Ramos (cell line): ENCODE measurements around the gene ITGB6.

Experiments used
- in situ Hi-C: fragments of 300-500 bp; cut with MboI; formaldehyde crosslinking; loops from one replicate; pipeline ENCODE4 v1.14.3; 2022; ENCODE audit warnings: low sequenced_read_pairs; ENCODE audit not compliant: unreplicated experiment

ITGB6 gene

DNA sequence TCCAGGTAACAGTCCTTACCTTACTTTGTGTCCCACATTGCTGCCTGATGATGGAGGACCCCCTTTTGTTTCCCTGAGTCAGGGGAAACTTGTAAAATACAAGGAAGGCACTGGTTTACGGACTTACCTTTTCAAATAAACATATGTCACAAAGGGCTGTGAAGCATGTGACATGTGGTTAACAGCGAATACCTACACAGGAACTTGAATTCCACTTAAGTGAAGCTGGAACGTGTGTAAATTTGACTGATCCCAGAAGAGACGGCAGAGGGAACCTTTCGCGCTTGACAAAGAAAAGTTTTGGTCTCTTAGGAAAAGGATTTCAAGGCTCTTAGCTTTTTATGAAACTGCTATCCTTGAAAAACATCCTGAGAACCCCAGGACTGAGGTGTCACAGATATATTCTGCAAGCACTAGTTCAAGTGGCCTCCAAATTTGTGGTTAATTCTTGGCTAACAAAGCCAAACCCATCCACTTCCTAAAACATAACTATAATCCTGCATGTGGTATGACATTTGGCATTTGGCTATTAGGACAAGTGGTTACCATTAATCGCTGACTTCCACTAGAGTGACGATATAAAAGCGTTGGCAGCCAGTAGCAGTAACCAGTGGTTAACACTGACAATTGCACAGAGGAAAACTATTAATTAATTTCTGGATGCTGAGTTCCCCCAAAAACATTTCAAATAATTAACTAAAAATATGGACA is 55.6 kb downstream of the ITGB6 start:
- in situ Hi-C loops = no loop called here

DNA sequence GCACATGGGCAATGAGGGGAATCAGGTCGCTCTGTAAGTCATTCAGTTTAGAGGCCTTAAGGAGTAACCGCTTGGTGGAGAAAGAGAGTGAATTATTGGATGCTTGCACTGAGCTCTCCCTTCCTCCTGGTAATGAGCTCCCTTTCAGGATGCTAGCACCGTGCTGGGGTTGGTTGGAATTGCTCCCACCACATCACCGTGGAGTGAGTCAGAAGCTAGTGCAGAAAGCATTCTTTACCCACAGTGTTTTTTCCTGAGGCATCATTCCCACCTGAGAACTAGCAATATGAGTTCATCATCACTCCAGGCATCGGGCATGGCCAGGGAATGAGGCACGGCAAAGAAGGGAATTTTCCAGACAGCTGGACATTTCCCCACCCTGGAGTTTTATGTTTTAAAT is 57.6 kb downstream of the ITGB6 start:
- in situ Hi-C loops = no loop called here

DNA sequence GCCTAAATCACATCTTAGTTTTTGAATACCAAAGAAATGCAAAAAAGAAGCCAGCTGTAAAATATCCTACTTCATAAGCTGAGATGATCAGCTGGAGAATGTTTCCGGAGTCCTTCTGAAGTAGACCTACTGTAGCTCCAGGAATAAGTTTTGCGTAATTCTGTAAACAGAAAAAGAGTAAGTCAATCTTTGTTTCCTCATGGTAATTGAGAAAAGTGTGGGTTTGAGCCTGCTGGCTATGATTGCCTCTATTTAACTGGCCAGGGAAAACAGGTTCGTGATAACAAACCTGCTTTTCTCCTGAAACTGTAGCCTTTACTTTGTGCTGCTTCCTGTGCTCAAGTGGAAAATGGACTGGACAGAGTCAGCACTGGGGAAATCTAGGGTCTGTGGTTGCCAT is 58.2 kb downstream of the ITGB6 start:
- in situ Hi-C loops = no loop called here

DNA sequence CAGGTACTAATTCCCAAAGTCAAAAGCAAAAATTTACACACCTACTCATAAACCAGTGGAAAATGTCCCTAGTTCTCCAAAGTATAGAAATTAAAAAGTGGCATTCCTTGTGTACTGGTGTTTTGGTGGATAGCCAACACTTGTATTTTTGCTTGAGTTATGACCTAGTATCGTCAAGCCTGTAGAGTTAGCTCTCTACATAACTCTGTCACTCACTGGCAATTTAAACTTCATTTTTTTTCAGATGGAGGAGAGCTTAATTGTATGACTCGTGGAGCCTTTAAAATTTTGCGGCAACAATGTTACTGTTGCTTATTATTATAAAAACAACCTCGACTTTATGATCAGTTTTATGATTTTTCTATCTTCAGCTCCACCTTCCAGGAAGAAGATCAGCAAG is 58.7 kb downstream of the ITGB6 start:
- in situ Hi-C loops = no loop called here

DNA sequence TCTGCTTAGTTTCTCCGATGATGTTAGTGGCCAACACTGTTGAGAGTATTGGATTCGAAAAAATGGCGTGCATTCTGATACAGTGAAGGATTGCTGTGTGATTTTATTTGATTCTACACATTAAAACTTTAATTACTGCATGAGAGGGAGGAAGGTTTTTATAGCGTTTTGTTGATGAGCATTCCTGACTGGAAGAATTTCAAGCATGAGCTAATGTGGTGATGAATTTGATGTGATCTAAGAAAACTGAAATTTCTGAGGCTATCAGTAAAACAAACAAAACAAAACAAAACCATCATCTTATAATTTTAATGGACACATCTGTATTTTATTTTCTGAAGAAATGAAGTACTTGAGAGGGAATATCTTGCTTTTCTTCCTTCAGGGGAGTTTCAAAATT is 59.6 kb downstream of the ITGB6 start:
- in situ Hi-C loops = no loop called here

DNA sequence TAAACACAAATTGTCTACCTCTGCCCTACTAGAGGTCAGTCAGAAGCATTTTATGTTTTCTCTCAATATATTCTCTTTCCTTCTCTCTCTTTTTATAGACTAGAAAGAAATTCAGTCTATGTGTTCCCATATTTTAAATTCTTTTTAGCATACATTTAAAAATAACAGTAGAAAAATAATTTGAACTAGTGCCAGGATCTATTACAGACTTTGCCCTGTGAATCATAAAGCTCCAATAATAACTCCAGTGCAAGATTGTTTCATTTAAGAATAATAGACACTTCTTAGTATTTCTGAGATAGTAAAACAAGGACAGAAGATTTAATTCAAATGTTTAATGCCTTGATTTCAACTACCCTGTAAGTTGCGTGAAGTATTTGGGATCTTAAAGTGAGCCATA is 60.1 kb downstream of the ITGB6 start:
- in situ Hi-C loops = no loop called here

DNA sequence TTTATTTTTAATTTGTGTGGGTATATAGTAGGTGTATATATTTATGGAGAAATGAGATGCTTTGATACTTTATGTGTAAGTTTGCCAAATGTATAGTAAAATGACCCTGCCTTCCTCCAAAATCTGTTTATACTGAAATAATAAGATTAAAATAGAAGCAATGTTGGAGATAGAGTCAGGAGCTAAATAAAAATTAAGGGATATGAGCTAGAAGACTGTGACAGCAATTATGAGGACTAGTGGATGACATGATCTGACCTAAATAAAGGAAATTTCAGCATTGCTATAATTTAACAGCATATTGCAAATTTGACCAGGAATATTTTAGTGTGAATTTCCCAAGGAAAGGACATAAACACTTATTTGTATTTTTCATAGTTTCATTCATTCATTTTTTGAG is 60.7 kb downstream of the ITGB6 start:
- in situ Hi-C loops = no loop called here

DNA sequence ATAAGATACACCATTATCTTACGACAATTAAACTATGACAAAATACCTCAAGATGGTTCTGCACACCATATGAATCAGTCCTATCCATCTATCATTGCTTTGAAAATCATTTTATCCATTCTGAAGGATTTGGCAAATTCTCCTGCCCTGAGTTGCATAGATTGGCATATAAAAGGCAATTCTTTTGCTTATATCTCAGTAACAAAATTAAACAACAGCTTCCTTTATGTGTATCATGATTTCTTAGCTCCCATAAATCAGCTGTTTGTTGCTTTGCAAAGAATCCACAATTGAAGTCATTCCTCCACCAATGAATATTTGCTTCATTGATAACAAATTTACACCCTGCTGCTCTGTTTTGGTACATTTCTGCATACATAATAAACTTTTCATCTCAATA is 61.7 kb downstream of the ITGB6 start:
- in situ Hi-C loops = no loop called here

DNA sequence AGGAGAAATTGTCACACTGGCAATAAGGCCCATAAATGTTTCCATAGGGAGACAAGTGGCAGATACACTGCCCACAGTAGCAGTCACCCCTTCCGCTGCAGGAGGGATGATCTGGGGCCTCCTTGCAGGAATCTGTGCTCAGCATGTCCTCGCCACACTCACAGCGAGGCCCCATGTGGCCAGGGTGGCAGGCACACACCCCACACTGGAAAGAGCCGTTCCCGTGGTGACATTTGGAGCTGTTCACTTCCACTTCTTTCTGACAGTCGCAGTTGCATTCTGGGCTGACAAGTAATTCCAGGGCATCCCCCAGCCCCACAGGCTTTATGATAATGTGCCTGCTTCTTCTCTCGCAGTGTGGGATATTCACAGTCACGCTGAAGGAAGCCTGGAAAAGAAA is 62.6 kb downstream of the ITGB6 start:
- in situ Hi-C loops = no loop called here

DNA sequence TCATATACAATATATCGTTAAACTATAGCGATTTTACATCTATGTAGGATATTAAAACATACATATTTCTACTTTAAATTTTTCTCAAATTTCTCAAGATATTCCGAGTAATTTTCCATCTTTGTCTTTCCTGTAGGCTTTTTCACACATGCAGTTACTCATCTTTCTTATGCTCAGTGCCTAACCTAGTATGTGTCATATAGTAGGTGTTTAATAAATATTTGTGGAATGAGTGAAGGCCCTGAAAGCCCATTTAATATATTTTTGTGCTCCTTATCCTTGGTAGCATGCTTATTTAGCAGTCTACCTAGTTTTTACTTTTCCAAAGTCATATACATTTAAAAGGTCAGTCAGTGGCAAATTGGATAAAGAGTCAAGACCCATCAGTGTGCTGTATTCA is 67.3 kb downstream of the ITGB6 start:
- in situ Hi-C loops = no loop called here

DNA sequence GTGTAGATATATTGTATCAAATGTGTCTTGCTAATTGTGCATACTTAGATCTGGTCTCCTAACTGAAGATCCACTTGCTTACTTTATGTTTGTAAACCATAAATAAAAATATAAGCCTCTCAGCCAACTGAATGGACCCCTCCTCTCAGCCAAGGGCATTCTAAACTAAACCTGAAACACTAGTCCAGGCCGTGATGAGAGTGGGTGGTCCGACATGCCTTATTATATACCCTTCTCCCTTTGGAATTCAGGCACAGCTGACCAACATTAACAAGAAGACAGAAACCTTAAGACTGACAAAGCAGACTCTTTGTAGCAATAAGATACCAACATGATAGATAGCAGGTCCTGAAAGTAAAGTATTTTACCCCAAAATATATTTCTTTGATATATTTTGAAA is 73.3 kb downstream of the ITGB6 start:
- in situ Hi-C loops = no loop called here

DNA sequence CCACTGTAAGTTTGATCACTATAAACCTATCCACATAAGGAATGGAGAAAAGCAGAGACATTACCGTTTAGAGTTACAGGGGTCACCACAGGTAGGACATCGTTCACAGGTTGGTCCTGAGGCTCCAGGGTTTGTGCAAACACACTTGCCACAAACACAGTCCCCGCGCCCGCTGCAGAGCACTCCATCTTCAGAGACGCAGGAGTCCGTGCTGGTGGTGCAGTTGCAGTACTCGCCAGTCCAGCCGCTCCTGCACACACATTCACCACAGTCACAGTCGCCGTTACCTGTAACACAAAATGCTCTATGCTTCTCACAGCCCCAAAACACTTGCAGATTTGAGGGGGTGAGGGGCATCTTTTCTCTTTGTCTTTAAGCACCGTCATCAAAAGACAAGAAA is 73.8 kb downstream of the ITGB6 start:
- in situ Hi-C loops = no loop called here

DNA sequence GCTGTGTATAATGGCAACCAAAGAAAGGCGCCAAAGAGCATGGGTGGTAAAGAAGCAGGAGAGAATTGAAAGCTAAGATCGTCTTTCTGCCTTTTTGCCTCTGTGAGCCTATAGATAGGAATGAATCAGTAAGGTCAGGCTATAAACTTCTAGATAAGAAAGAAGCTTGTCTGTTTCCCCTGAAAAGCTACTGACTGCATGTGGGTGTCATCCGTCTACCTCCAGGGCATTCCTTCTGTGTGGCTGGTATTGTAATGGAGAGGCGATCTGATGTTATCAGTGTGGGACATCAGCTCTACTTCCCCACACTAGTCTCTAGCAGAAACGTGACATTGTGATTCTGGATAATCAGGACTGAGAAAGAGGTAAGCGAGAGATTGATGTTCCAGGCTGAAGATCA is 74.2 kb downstream of the ITGB6 start:
- in situ Hi-C loops = no loop called here

DNA sequence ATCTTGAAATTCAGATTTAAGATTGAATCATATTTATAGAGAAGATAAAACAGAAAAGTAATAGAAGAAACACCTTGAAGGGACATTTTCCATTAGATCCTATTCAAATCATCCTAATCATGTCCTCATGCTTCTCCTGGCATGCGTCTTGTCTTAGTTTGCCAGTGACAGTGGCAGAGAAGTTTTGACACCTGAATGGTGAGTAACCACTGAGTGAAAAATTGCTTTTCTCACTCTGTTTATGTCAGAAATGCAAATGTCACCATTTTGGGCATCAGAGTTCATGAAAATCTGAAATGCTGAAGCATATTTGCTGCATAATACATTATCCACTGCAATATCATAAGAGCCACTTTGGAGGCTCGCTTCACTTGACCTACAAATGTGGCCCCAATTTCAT is 74.7 kb downstream of the ITGB6 start:
- in situ Hi-C loops = no loop called here

DNA sequence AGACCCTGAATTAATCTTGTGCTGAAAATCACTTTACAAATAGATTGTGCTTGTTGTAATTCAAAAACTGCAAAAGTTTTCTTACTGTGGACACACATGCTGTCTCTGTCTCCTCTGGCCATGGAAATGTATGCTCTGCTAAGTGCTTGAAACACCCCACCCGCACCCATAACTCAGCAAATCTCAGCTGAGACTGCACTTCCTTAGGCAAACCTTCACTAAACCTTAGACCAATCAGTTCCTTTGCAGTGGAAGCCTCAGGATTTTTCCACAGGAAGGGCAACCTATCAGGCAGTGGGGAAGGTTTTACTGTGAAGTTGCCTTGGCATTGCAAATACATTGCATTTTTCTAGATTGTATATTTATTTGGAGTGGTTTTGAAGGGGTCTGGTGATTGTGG is 75.5 kb downstream of the ITGB6 start:
- in situ Hi-C loops = loop anchor here (25.0 kb wide), 1 partner anchor 863 kb away; no protein-coding TSS in a partner anchor

DNA sequence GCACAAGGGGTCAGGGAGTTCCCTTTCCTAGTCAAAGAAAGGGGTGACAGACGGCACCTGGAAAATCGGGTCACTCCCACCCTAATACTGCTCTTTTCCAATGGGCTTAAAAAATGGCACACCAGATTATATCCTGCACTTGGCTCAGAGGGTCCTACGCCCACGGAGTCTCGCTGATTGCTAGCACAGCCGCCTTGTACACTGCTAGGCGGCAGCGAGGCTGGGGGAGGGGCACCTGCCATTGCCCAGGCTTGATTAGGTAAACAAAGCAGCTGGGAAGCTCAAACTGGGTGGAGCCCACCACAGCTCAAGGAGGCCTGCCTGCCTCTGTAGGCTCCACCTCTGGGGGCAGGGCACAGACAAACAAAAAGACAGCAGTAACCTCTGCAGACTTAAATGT is 85.4 kb downstream of the ITGB6 start:
- in situ Hi-C loops = loop anchor here (25.0 kb wide), 1 partner anchor 873 kb away; no protein-coding TSS in a partner anchor

DNA sequence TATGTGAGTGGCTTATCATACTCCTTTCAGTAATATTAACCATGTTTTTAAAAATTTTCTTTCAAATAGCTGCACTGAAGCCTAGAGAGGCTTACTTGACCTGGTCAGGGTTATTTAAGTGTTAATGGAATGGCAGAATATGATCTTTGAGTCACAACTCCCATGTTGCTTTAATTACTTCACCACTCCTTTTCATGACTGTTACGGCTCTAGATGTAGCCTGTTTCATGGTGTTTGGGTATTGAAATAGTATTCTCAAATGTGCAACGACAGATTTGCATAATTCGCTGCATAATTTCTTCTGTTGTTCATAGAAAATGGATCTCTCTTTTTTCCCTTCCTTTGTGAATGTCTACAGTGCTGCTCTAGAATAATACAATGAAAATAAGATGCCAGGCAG is 86.1 kb downstream of the ITGB6 start:
- in situ Hi-C loops = loop anchor here (25.0 kb wide), 1 partner anchor 873 kb away; no protein-coding TSS in a partner anchor

DNA sequence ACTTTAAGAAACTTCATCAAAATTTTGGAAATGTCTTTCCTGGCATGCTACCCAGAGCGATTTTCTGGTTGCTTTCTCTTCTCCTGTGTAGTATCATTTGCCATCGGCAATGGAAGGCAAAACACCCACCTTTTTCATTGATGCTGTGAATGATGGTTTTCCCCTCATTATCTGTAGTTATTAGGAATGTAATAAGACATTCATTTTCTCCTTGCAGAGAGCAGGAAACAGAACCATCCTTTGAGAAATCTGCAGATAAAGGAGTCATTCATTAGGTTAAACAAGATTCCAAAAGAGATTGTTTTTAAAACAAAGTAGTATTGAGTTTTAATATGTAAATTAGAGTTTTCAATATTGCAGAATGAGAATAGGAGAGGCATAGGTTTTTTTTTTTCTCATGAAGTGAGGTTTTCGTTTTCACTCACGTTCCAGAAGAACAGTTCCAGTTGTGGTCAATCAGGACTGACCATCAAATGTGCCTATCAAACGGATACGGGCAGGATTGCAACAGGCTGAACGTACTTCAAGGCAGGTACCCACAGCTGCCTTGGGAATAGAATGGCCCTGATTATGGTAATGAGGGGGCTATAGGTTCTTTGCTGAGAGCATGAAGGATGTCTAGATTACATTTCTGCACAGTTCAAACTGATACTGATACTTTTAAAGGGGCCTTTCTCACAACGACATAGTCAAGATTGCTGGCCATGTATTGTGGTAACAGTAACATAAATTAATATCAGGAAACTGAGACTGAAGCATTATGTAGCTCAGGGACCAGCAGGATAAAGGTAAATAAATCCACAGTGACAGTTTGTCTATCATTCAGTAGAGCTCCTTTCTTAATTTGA is 87.9 kb downstream of the ITGB6 start:
- in situ Hi-C loops = loop anchor here (25.0 kb wide), 1 partner anchor 875 kb away; no protein-coding TSS in a partner anchor

DNA sequence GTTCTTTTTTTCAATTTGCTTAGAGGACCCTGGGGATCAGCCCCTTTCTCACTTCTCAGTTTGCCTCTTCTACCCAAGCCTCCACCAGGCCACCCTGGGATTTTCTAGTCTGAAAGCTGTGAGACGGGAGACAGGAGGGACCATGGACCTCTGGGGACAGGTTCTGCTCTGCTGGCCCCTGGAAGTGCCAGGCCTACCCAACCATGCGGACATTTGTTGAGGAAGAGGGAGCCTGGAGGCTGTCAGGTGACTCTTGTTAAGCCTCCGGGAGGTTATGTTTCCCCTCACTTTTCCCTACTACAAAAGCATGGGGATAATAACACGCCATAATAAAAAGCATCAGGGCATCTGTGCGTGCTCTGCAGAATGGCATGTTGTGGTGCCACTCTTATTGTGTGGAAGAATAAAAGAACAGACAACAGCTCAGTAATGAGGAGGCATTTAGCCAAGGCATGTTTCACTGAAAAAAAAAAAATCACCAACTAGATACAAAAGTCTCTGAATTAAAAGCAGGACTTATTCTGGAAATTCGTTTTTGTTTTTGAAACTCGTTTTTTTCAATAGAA is 89.3 kb downstream of the ITGB6 start:
- in situ Hi-C loops = loop anchor here (25.0 kb wide), 1 partner anchor 877 kb away; no protein-coding TSS in a partner anchor

DNA sequence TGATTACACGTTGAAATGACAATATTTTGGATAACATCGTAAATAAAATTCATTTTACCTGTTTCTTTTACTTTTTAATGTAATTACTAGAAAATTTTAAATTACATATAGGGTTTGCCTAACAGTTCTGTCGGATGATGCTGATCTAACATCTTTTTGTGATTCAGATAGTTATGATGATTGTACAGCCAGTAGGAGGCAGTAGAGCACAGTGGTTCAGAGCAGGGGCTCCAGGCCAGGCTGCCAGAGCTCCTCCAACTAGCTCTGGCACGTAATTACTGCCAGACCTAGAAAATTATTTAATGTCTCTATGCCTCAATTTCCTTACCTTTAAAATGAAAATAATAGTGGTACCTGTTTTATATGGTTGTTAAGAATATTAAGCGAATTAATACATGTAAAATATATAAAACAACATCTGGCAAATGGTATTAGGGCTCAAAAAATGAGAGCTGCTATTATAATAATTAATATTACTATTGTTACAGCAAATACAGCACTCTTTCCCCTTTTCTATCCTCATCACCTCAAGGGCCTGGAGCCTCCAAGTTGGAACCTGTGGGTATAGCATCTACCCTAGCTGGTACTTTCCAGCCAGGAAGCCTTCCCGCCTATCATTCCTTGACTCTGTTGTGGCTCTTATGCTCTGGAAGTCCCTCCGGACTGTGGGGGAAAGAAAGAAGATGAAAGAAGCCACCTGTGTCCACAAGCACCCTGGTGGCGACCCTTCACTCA is 90.0 kb downstream of the ITGB6 start:
- in situ Hi-C loops = loop anchor here (25.0 kb wide), 1 partner anchor 877 kb away; no protein-coding TSS in a partner anchor
